GM18868 (cell line): ENCODE data around the gene BUB3.

ENCODE experiments used
- ATAC-seq: cut with Tn5 transposase; IDR thresholded peaks from one replicate; pipeline ENCODE4 v1.9.1; 2021; ENCODE audit warnings: mild to moderate bottlenecking, moderate library complexity; ENCODE audit not compliant: unreplicated experiment

The BUB3 gene

GRCh38 chr10:123154092-123154710, at the start of gene BUB3:
TSS of gene BUB3 (plus strand) at chr10:123154402. CDS start at chr10:123154918, 516 bp downstream.
- peak; percentile 85 for ATAC-seq

DNA sequence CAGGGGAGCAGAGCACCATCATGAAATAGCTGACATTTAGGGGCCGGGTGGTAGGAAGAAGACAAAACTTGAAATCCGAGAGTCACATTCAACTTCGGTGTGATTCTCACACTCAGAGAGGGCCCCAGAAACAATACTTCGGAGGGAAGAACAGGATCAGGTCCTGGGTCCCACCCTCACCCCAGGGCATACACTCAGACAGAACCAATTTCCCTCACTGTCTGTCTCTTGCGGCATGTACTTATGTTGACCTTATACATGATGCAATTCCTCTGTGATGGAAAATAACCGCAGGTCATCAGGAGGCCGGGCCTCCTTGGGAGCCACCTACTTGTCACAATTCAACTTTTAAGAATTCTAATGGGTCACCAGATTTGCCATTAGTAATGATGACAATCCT, 44.7 kb upstream of the BUB3 start:
- no peak for ATAC-seq

GRCh38 chr10:123117644-123118417, 36.4 kb upstream of the BUB3 start:
- no peak for ATAC-seq

DNA sequence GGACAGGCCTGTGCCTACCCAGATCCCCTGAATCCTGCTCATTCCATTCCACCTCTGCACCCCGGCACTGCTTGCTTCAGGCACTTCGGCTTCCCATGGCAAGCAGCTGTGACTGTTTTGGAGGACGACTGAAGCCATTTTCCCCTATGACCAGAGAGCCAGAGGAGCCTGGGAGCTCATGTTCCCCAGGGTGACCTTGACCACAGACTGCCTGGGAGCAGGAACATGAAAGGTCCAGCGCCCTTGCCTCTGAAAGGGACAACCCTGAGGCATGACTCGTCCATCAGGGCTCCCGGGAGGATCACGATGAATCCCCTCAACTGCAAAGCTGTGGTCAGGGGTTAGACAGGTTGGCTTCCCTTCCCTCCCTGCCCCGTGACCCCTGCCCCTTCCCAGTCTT, 35.1 kb upstream of the BUB3 start:
- ATAC-seq: no peak

DNA sequence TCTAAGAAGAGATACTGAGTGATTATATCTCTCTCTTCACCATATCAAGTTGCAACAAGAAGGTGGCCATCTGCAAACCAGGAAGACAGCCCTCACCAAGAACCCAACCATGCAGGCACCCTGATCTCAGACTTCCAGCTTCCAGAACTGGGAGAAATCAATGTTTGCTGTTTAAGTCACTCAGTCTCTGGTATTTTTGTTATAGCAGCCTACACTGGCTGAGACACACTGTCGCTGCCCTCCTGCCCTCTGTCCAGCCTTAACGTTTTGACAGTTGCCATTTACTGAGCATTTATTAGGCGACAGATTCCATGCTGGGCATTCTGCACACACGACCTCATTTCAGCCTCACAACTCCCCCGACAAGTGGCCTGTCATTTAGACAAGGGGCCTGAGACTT, 28.0 kb upstream of the BUB3 start:
- no peak for ATAC-seq

DNA sequence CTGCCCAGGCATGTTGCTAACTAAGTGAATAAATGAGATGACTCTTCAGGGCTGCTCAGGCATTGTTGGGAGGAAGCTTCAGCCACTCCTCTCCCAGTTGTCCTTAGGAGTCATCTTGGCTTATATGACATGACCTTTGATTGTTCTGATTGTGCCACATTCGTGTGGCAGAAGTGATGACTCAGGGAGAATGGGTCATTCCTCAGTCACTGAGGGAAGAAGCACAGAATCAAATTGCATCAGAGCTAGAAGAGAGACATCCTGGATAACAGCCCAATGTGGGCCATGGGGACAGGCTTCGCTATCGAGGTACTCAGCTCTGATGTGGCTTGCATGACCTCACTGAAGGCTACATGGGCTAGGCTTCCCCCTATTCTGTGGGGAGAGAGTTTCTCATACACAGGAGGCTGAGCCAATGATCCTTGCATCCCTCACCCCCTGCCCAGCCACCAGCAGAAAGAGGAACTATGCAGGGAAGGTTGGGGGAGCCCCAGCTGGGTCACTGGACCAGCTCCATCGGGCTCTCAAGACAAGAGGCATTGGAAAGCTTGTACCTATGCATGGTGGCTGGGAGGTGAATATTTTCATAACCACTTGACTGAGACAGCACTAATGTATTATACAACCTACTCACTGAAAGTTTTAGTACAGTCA, 24.5 kb upstream of the BUB3 start:
- no peak for ATAC-seq

- ATAC-seq: peak; percentile 41
Observed at GRCh38 chr10:123132576-123133477, 21.4 kb upstream of the BUB3 start.

GRCh38 chr10:123133541-123134342, 20.5 kb upstream of the BUB3 start:
- no peak for ATAC-seq

- no peak for ATAC-seq
Observed at GRCh38 chr10:123134343-123134914, 19.8 kb upstream of the BUB3 start.

GRCh38 chr10:123134915-123135414, 19.2 kb upstream of the BUB3 start:
- no peak for ATAC-seq

- peak; percentile 46 for ATAC-seq
Observed at GRCh38 chr10:123135415-123136141, 18.6 kb upstream of the BUB3 start, which contains the start of gene HMX3. TSS of gene HMX3 (plus strand) at chr10:123135970. CDS start at chr10:123136051, 81 bp downstream.

DNA sequence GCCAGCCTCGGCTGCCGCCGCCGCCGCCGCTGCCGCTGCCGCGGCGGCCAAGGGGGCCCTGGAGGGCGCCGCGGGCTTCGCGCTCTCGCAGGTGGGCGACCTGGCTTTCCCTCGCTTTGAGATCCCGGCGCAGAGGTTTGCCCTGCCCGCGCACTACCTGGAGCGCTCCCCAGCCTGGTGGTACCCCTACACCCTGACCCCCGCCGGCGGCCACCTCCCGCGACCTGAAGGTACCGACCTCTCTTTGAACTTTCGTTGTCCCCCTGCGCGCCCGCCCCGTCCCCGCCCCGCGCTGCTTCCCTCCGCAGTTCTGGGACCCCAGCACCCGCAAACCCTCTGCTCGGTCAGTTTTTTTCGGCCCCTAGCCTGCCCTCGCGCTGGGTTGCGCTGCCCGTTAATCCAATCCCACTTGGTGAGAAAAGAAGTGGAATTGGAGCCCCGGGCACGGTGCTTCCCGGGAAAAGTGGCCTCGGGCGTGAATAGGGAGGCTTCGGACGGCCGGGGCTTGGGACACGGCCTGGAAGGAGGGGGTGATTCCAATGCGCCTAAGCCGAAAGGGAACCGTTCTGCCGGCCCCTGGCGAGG, 17.9 kb upstream of the BUB3 start:
- ATAC-seq: no peak

GRCh38 chr10:123136806-123137642, 17.2 kb upstream of the BUB3 start:
- peak; percentile 22 for ATAC-seq

DNA sequence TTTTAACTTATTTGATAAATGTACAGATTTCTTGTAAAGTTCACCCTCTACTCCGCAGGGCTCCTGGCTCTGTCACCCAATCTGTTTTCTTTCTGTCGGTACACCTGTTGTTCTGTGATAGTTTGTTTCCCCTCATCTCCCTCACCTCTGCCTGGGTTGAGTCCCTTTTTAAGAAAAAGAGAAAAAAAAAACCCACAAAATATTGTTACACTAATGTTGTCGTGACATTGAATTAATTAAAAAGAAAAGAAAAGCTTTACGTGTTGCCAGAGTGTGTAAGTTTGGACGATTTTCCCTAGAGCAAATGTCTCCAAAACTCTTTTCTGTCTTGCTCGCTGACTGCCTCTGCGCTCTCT, 15.1 kb upstream of the BUB3 start:
- ATAC-seq: no peak

DNA sequence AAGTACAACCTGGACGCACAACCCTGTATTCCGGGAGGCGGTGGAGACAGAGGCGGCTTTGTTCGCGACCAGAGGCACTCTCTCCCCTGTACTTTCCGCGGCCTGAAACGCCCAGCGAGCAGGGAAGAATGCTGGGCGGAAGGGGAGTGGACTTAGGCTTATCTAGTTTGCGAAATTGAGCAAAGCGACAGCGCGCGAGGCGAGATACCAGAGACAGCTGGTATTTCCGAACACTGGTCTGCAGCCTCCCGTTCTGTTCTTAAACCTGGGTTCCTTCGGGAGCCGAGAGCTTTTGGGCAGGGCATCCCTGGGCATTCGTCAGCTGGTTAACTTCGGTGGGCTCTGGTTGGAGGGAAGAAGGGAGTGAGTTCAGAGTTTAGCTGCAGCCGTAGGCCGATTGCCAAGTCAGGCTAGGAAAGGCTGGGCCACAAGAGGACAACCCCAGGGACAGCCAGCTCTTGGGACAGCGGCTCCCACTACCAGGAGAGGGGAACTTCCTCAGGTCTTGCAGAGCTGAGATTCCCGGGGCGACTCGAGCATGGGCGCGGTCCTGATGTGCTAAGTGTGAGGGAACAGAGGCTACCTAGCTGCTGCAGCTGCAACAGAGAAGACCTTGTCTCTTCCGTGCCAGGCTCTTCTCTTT, 14.6 kb upstream of the BUB3 start:
- no peak for ATAC-seq

DNA sequence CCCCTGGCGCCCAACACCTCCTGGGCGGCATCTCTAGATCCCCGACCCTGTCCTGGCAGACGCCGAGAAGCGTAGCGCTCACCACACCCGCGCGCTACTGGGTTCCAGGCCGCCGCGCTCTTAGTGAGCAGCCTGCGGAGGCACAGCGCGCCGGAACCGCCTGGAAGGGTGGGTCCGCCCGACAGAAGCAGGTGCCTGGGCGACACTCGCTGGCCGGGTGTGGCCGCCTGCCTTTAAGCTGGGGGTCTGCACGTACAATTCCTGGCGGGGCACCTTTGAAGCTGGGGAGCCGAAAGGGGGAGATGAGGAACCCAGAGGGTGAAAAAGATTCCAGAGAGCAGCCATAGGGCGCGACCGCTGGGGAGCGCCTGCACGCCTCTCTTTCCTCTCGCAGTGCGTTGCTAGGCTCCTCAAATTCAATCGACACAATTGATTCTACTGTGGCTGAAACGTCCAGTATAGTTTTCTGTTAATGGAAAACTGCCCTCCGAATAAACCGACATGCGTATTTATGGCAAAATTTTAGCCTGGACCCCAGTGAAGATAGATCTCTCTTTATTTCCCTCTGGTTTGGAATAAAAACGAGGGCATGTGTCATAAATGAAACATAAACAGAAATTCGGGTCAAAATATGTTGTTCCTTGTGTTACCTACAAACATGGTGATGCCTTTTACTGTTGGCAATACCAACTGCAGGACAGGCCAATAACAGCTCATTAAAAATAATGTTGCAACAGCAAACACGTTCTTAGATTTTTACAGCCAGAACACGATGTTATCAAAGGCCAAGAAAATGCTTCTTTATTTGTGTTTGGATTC, 13.8 kb upstream of the BUB3 start:
- peak; percentile 21 for ATAC-seq
